OCI-LY7 (cell line): Measurements from ENCODE around the gene SSBP2. TPM values are rescaled to one million over a fixed set of nuclear protein-coding genes. Genes with fewer than 3 reads are reported as not detected.

Experiments
- BruUV-seq: library from RNA; stranded (reverse); fragments of 400-500 nt; replicated peaks from 2 replicates; lab custom pipeline; 2021; lab: Mats Ljungman, UMichigan
- CTCF ChIA-PET: fragments of 300-600 bp; sonication (Branson Sonifier 250); formaldehyde crosslinking; loops from one replicate; lab custom pipeline; 2022; ENCODE audit warnings: antibody characterized with exemption; ENCODE audit not compliant: unreplicated experiment; lab: Charles Lee
- POLR2A ChIA-PET: fragments of 300-600 bp; sonication (Branson Sonifier 250); formaldehyde crosslinking; loops from one replicate; lab custom pipeline; 2022; ENCODE audit warnings: antibody characterized with exemption; lab: Charles Lee
- DNase-seq: peaks from one replicate; pipeline ENCODE4 v3.0.0-alpha.2; 2015; ENCODE audit warnings: low spot score
- H2AFZ ChIP-seq: fragments of 200-600 bp; sonication (generic), shearing (Covaris generic); 2 replicates; pipeline ENCODE4 v1.6.1; 2014; ENCODE audit warnings: mild to moderate bottlenecking, antibody characterized with exemption, low read length, moderate library complexity
- H3K27ac ChIP-seq: fragments of 200-600 bp; sonication (generic); 2 replicates; pipeline ENCODE4 v1.5.1; 2014; ENCODE audit warnings: mixed run types, low read depth, mild to moderate bottlenecking, moderate library complexity, low read length, inconsistent platforms; ENCODE audit not compliant: poor library complexity, severe bottlenecking
- H3K36me3 ChIP-seq: fragments of 200-600 bp; sonication (generic); 2 replicates; pipeline ENCODE4 v1.6.1; 2014; ENCODE audit warnings: mild to moderate bottlenecking, antibody characterized with exemption, low read length, moderate library complexity, mixed read lengths; ENCODE audit not compliant: insufficient read depth
- H3K4me1 ChIP-seq: fragments of 200-600 bp; sonication (generic); 2 replicates; pipeline ENCODE4 v1.5.1; 2014; ENCODE audit warnings: mild to moderate bottlenecking, low read length; ENCODE audit not compliant: insufficient read depth, poor library complexity, severe bottlenecking
- H3K4me2 ChIP-seq: fragments of 200-600 bp; sonication (generic); 2 replicates; pipeline ENCODE4 v1.6.1; 2014; ENCODE audit warnings: mild to moderate bottlenecking, low read length
- H3K4me3 ChIP-seq: fragments of 200-600 bp; sonication (generic); 2 replicates; pipeline ENCODE4 v1.5.1; 2014; ENCODE audit warnings: mild to moderate bottlenecking, low read depth, low read length; ENCODE audit not compliant: poor library complexity, severe bottlenecking
- H3K79me2 ChIP-seq: fragments of 200-600 bp; sonication (generic); 2 replicates; pipeline ENCODE4 v1.6.1; 2016; ENCODE audit warnings: low read depth, mild to moderate bottlenecking, low read length, moderate library complexity, mixed read lengths; ENCODE audit not compliant: insufficient read depth
- H3K9me2 ChIP-seq: fragments of 200-600 bp; sonication (generic); 2 replicates; pipeline ENCODE4 v1.6.1; 2016; ENCODE audit warnings: mild to moderate bottlenecking, low read length, mixed read lengths; ENCODE audit not compliant: insufficient read depth
- H3K9me3 ChIP-seq: fragments of 200-600 bp; sonication (generic); 2 replicates; pipeline ENCODE4 v1.6.1; 2014; ENCODE audit warnings: mild to moderate bottlenecking, mixed run types, low read length, mixed read lengths
- H4K20me1 ChIP-seq: fragments of 200-600 bp; sonication (generic); 2 replicates; pipeline ENCODE4 v1.6.1; 2014; ENCODE audit warnings: mild to moderate bottlenecking, antibody characterized with exemption, low read length, moderate library complexity, mixed read lengths; ENCODE audit not compliant: insufficient read depth
- EZH2phosphoT487 ChIP-seq: fragments of 200-600 bp; sonication (generic); IDR thresholded peaks from 2 replicates; pipeline ENCODE4 v1.6.1; 2018; ENCODE audit warnings: low read depth, borderline replicate concordance, mild to moderate bottlenecking, mixed run types, antibody characterized with exemption, low read length, moderate library complexity, mixed read lengths
- intact Hi-C: fragments of 100-400 bp; cut with micrococcal nuclease; formaldehyde crosslinking; loops from one replicate; pipeline ENCODE4 v1.10.0; 2022; ENCODE audit not compliant: unreplicated experiment
- total RNA-seq, 2 experiments: library from RNA; depleted of rRNA in 1 of 2; stranded (reverse); fragments of >200 nt in 1 of 2; shearing (Covaris generic) in 1 of 2; gene quantifications; 2 replicates each; pipeline ENCODE4 v1.2.3, GENCODE V29; 2014 to 2022
- TF ChIP-seq, protein P1 (sequence below): fragments of 200-600 bp; sonication (generic); conservative IDR thresholded peaks from 2 replicates; pipeline ENCODE4 v1.5.1; 2014; ENCODE audit warnings: mild to moderate bottlenecking, antibody characterized with exemption, low read length, moderate library complexity, mixed read lengths

SSBP2 gene
- total RNA-seq, 2 experiments from 2014 or later: 140 to 172 TPM

DNA sequence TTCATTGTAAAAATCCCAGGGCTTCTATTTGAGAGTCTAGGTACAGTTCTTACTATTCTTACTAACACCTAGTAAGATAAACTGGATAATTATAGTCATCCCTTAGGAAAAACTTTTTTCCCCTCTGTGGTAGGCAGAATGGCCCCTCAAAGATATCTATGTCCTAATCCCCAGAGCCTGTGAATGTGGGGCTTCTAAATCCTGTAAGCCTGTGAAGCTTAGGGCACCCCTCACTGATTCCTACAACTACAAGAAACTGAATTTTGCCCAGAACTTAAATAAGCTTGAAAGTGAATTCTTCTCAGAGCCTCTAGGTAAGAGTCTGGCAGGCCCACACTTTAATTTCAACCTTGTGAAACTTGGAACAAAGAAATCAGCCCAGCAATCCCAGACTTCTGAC lies 226.9 kb downstream of the SSBP2 start:
- TF ChIP-seq, protein P1, sequence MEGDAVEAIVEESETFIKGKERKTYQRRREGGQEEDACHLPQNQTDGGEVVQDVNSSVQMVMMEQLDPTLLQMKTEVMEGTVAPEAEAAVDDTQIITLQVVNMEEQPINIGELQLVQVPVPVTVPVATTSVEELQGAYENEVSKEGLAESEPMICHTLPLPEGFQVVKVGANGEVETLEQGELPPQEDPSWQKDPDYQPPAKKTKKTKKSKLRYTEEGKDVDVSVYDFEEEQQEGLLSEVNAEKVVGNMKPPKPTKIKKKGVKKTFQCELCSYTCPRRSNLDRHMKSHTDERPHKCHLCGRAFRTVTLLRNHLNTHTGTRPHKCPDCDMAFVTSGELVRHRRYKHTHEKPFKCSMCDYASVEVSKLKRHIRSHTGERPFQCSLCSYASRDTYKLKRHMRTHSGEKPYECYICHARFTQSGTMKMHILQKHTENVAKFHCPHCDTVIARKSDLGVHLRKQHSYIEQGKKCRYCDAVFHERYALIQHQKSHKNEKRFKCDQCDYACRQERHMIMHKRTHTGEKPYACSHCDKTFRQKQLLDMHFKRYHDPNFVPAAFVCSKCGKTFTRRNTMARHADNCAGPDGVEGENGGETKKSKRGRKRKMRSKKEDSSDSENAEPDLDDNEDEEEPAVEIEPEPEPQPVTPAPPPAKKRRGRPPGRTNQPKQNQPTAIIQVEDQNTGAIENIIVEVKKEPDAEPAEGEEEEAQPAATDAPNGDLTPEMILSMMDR: no peak
- no peak for TF ChIP-seq EZH2phosphoT487
- Histone ChIP-seq H4K20me1 (no peaks in the 10 kb centered on the region), H3K27ac (no peak overlapping the region), H3K4me2 (no peak overlapping the region), H2AFZ (no peak overlapping the region), H3K9me2 (no peaks in the 10 kb centered on the region), H3K4me1 (peaks cover 25% of the 10 kb centered on the region), H3K79me2 (peaks cover 41% of the 10 kb centered on the region; the same call in 1 of the 2 replicates), H3K4me3 (no peak overlapping the region), H3K9me3 (0 out of 2 replicates have a peak, but pooled peaks cover 9% of the 10 kb centered on the region), H3K36me3 (peaks cover 10% of the 10 kb centered on the region)
- ChIA-PET CTCF (no interaction called here), POLR2A (interaction anchor here (1.0 kb wide), 1 partner anchor 20 kb away, joined by 3 read pairs; no protein-coding TSS in a partner anchor)
- DNase-seq: no peak
- intact Hi-C loops: no loop called here
- no TSS peak for BruUV-seq

DNA sequence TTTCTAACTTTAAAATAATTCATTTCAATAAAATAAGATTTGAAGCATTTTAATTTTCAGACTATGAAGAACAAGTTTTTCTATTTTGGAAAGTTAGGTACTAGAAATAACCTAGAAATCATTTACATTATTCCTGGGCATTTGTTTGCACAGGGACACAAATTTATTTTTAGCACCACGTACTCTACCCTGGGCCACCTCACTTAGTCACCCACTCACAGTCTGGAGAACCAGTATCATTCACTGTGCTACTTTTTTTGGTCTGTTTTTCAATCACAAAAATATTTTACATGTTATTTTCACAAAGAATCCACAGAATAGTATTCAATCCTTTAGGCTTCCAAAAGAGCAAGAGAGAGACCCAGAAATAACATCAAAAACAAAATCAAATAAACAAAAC lies 228.3 kb downstream of the SSBP2 start:
- POLR2A ChIA-PET: interaction anchor here (1.0 kb wide), 1 partner anchor 16 kb away, joined by 3 read pairs; no protein-coding TSS in a partner anchor
- Histone ChIP-seq H3K4me1 (peaks cover 39% of the 10 kb centered on the region), H3K4me2 (no peak overlapping the region), H3K27ac (no peak overlapping the region), H3K9me2 (no peaks in the 10 kb centered on the region), H2AFZ (no peak overlapping the region), H3K9me3 (0 out of 2 replicates have a peak, but pooled peaks cover 9% of the 10 kb centered on the region), H3K79me2 (peaks cover 42% of the 10 kb centered on the region; the same call in 1 of the 2 replicates), H3K36me3 (peaks cover 3% of the 10 kb centered on the region), H3K4me3 (no peak overlapping the region), H4K20me1 (no peaks in the 10 kb centered on the region)
- no TSS peak for BruUV-seq
- no peak for TF ChIP-seq EZH2phosphoT487
- CTCF ChIA-PET: no interaction called here
- DNase-seq: no peak
- intact Hi-C loops: no loop called here

DNA sequence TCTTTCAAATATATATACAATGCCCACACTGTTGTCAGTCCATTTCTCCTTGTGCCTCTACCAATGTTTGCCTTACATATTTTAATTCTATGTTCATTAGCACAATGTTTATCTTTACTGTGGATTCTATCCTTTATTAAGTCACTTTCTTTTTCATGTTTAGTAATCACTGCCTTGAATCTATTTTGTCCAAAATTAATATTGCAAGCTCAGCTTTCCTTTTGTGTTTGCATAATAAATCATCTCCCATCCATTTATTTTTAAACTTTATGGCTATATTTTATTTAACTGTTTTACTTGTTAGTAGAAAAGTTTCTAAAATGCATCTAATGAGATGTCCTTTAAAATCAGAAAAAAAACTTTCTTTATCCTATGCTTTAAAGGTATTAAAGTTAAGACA lies 230.1 kb downstream of the SSBP2 start:
- Histone ChIP-seq H3K4me2 (no peak overlapping the region), H2AFZ (no peak overlapping the region), H3K9me2 (no peaks in the 10 kb centered on the region), H3K27ac (no peak overlapping the region), H3K9me3 (0 out of 2 replicates have a peak, but pooled peaks cover 9% of the 10 kb centered on the region), H3K4me3 (no peak overlapping the region), H3K79me2 (peaks cover 53% of the 10 kb centered on the region; the same call in 1 of the 2 replicates), H4K20me1 (no peaks in the 10 kb centered on the region), H3K4me1 (peaks cover 53% of the 10 kb centered on the region), H3K36me3 (peaks cover 2% of the 10 kb centered on the region)
- ChIA-PET CTCF (no interaction called here), POLR2A (interaction anchor here (1.7 to 2.0 kb wide), 2 partner anchors 17 to 331 kb away, joined by 5 to 7 read pairs; no protein-coding TSS in a partner anchor)
- no peak for DNase-seq
- intact Hi-C loops: no loop called here
- BruUV-seq: TSS peak; percentile 3
- TF ChIP-seq EZH2phosphoT487: no peak
- TF ChIP-seq, protein P1: no peak
